Measurements from ENCODE around the gene OR2W3.

OR2W3 gene

DNA sequence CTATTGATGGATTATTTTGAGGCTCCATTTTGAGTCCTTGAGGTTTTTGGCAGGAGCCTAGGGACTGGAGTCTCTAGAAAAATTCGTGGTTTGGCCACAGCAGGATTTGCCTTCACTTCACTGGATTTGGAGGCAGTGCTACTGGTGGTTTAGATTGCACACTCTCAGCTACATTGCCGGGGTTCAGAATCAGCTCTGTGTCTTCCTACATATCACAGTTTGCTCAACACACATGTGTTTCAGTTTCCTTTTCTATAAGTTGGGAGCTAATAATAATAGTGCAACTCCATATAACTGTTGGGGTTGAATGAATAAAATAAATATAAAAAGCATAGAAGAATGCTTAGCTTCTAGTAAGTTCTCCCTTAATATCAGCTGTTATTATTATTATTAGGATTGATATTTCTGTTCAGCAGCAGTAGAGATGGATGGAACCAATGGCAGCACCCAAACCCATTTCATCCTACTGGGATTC, at the start of gene OR2W3:
Gene OR2W3 (plus strand): TSS at position 425 of the 475 bp plus-strand sequence. CDS start 0 bp downstream, at position 425.
- Mint-ChIP-seq H3K27ac (no peak within 1 kb of the TSS), H3K9me3 (ENCODE audit: low read depth) (no peaks in the 10 kb centered on the region), H3K4me1 (ENCODE audit: low read depth) (no peaks in the 10 kb centered on the region), H3K36me3 (no peaks in the 10 kb centered on the region), H3K27me3 (no peaks in the 10 kb centered on the region), H3K4me3 (no peak within 1 kb of the TSS)

DNA sequence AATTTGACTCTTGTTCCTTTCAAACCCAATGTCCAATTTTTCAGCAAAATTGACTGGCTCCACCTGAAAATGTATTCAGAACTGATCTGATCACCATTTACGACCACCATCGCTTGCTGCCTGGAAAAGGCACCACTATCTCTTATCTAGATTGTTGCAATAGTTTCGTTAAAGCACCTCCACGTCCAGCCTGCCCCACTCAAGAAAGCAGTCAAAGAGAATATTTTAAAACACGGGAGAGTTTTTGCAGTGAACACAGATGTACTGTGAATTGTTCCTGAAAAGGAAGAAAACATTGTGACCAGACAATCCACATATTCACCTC, 49.7 kb upstream of the OR2W3 start:
- Mint-ChIP-seq H3K27ac (no peak overlapping the region), H3K9me3 (ENCODE audit: low read depth) (no peaks in the 10 kb centered on the region), H3K36me3 (no peaks in the 10 kb centered on the region), H3K4me3 (no peak overlapping the region), H3K27me3 (no peaks in the 10 kb centered on the region), H3K4me1 (ENCODE audit: low read depth) (no peaks in the 10 kb centered on the region)

DNA sequence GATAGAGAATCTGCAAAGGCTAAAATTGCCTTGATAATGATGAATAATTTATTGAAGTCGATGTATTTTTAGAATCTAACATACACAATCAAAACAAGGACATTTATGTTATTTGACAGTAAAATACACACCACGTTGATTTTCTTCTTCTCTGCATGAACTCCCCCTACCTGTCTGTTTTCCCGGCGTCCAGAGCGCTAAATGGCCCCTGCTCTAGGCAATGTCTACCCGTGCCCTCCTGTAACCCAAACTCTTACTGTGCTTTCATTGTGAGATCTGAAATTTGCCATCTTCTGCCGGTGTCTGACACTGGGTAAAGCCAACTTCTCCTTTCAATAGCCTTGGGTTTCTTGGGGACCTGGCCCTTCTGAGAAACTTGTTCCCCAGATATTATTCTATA, 47.0 kb upstream of the OR2W3 start:
- no peak overlapping the region for H3K27ac Mint-ChIP-seq
- no peaks in the 10 kb centered on the region for H3K9me3 Mint-ChIP-seq (ENCODE audit: low read depth)
- H3K36me3 Mint-ChIP-seq: no peaks in the 10 kb centered on the region
- H3K4me3 Mint-ChIP-seq: no peak overlapping the region
- no peaks in the 10 kb centered on the region for H3K4me1 Mint-ChIP-seq (ENCODE audit: low read depth)
- peaks cover 8% of the 10 kb centered on the region for H3K27me3 Mint-ChIP-seq

DNA sequence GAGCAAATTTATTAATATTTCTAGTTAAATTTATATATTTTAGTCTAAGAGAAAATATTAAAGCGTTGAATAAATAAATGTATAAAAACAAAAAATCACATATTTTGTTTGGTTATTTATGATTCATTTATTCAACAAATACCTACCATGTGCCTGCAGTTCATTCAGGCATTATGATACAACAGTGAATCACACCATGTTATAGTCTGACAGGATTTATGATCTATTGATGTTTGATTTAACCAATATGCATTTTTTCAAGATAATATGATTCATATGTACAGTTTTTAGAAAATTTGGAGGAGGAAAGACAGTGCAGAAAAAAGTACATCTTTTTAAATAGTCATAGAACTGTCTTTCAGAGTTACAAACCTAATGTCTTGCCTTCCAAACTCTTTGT, 45.8 kb upstream of the OR2W3 start:
- H3K36me3 Mint-ChIP-seq: no peaks in the 10 kb centered on the region
- no peak overlapping the region for H3K27ac Mint-ChIP-seq
- H3K4me1 Mint-ChIP-seq (ENCODE audit: low read depth): no peaks in the 10 kb centered on the region
- H3K27me3 Mint-ChIP-seq: peaks cover 13% of the 10 kb centered on the region
- H3K4me3 Mint-ChIP-seq: no peak overlapping the region
- no peaks in the 10 kb centered on the region for H3K9me3 Mint-ChIP-seq (ENCODE audit: low read depth)

DNA sequence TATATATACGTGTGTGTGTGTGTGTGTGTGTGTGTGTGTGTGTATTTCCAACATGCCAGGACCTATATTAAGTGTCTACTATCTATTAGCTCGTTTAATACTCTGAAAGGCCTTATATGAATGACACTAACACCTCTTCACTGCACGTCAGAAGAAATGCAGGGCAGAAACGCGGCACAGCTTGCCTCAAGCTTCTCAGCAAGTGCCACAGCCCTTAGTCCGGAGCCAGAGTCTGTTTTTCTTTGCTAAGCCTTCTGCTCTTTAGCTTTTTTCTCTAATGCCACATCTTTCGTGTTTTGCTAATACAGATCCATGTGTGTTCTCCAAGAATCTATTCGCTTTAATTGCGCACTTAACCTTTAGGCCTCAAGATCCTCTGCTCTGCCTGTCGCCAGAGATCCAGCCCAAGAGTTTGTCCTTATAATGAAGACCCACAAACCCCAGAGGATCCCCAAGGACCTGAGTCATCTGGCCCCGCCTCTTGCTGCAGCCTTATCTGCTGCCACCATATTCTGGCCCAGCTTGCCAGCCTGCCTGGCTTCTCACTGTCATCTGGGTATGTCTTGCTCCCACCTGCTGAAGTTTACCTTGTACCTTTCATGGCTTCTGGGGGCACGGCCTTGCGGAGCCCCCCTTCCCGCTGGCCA, 40.4 kb upstream of the OR2W3 start:
- Mint-ChIP-seq H3K4me1 (ENCODE audit: low read depth) (peaks cover 8% of the 10 kb centered on the region), H3K27ac (no peak overlapping the region), H3K4me3 (no peak overlapping the region), H3K9me3 (ENCODE audit: low read depth) (no peaks in the 10 kb centered on the region), H3K36me3 (no peaks in the 10 kb centered on the region), H3K27me3 (peaks cover 36% of the 10 kb centered on the region)

DNA sequence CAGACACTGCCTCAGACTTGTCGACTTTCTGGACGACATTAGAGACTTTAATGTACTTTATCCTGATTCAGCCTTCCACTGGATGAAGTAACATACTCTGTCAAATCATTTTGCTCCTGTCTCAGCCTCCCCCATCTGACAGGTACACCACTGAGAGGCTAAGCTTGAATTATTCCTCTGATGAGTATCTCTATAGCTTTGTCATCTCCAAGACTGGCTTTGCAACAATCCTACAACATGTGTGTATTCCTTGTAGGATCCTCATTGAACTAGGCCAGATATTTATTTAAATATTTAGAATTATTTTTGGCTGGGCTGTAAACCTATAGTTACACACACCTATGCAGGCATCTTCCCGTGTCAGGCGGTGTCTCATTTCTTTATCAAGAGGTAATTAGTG, 39.5 kb upstream of the OR2W3 start:
- H3K27me3 Mint-ChIP-seq: peaks cover 43% of the 10 kb centered on the region
- no peaks in the 10 kb centered on the region for H3K36me3 Mint-ChIP-seq
- peak overlapping the region; percentile 78 for H3K4me3 Mint-ChIP-seq
- H3K27ac Mint-ChIP-seq: no peak overlapping the region
- H3K9me3 Mint-ChIP-seq (ENCODE audit: low read depth): no peaks in the 10 kb centered on the region
- peaks cover 8% of the 10 kb centered on the region for H3K4me1 Mint-ChIP-seq (ENCODE audit: low read depth)

DNA sequence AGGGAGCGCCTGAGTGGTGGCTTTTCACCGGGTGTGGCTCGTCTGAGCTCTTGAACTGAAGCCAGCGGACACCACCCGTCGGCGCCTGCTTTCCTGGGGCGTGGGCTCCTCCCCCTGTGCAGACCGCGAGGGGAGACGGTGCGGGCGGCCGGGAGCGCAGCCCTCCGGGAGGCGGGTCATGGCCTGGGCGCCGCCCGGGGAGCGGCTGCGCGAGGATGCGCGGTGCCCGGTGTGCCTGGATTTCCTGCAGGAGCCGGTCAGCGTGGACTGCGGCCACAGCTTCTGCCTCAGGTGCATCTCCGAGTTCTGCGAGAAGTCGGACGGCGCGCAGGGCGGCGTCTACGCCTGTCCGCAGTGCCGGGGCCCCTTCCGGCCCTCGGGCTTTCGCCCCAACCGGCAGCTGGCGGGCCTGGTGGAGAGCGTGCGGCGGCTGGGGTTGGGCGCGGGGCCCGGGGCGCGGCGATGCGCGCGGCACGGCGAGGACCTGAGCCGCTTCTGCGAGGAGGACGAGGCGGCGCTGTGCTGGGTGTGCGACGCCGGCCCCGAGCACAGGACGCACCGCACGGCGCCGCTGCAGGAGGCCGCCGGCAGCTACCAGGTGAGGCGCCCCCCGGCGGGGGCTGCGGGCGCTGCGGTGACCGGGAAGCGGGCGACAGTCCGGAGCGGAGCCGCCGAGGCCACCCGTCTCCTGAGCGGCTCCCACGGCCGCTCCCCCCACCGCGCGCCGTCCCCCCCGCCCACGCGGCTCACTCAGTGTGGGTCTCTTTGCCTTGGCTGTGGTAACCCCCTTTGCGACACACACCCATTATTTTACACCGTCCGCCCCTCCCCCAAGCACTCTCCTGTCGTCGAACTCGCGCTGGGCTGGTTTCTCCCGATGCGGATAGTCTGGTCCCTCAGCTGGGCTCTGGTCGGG, 38.1 kb upstream of the OR2W3 start, which contains the start of gene TRIM58:
Gene TRIM58 (plus strand): TSS at position 119 of the 916 bp plus-strand sequence. CDS start 60 bp downstream, at position 179.
- H3K27me3 Mint-ChIP-seq: peaks cover 41% of the 10 kb centered on the region
- H3K27ac Mint-ChIP-seq: no peak within 1 kb of the TSS
- no peaks in the 10 kb centered on the region for H3K36me3 Mint-ChIP-seq
- peak within 1 kb of the TSS; percentile 84 for H3K4me3 Mint-ChIP-seq
- H3K4me1 Mint-ChIP-seq (ENCODE audit: low read depth): peaks cover 8% of the 10 kb centered on the region
- no peaks in the 10 kb centered on the region for H3K9me3 Mint-ChIP-seq (ENCODE audit: low read depth)

DNA sequence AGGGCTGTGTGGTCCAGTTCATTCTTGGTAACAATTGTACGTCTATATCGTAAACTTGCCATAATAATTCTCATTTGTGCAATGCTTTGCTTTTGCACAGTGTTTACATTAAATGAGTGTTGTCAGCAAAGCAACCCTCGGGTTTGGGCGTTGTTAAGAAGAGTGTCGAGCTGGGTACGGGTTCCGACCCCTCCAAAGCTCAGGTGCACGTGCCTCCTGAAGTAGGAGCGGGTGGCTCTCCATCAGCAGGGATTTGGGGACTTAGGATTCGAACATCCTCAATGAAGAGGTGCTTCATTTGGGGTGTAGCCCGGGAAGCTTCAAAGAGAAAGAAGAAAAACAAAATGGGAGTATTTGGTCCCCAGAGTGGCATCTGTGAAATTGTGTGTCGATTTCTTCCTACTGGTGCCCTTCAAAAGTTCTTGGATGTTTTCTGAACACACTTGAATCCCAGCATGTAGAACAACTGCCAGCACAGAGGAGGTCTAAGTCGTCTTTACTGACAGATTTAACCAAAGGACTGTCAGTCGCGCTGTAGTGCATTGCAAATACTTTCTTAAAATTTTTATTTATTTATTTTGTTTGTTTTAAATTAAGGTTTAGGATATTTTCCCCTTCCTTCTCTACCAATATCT, 37.3 kb upstream of the OR2W3 start:
- Mint-ChIP-seq H3K27ac (no peak overlapping the region), H3K36me3 (no peaks in the 10 kb centered on the region), H3K9me3 (ENCODE audit: low read depth) (no peaks in the 10 kb centered on the region), H3K4me1 (ENCODE audit: low read depth) (peaks cover 8% of the 10 kb centered on the region), H3K4me3 (peak overlapping the region; percentile 84), H3K27me3 (peaks cover 41% of the 10 kb centered on the region)

DNA sequence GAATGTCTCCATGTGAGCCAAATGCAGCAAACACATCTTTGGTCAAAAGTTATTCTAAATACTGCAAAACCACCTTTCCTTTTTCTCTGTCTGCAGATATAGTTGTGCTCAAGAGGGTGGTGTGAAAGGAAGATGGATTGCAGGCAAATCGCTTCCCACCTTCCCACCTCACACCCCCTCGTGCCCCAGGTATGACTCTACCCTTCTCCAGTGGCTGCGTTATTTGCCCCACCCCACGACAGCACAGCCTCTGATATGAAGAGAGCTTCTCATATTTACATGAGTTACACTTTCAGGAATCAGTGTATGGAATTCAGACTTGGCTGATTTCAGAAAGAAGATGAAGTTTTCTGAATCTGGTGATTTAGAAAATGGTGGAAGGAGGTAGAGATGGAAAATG, 32.6 kb upstream of the OR2W3 start:
- Mint-ChIP-seq H3K4me3 (no peak overlapping the region), H3K36me3 (no peaks in the 10 kb centered on the region), H3K27ac (no peak overlapping the region), H3K9me3 (ENCODE audit: low read depth) (no peaks in the 10 kb centered on the region), H3K27me3 (peaks cover 23% of the 10 kb centered on the region), H3K4me1 (ENCODE audit: low read depth) (peaks cover 5% of the 10 kb centered on the region)

DNA sequence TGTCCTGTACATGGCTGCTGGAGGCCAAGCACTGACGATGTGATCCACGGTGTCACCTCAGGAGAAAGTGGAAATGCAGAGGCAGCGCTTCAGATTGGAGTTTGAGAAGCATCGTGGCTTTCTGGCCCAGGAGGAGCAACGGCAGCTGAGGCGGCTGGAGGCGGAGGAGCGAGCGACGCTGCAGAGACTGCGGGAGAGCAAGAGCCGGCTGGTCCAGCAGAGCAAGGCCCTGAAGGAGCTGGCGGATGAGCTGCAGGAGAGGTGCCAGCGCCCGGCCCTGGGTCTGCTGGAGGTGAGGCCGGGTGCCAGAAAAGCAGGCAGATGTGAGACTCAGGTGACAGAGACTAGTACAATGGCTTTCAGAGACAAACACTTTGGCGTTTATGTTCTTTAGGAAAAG, 30.7 kb upstream of the OR2W3 start:
- Mint-ChIP-seq H3K36me3 (no peaks in the 10 kb centered on the region), H3K4me1 (ENCODE audit: low read depth) (no peaks in the 10 kb centered on the region), H3K27me3 (peaks cover 15% of the 10 kb centered on the region), H3K9me3 (ENCODE audit: low read depth) (peaks cover 2% of the 10 kb centered on the region), H3K27ac (peak overlapping the region; percentile 50), H3K4me3 (no peak overlapping the region)

DNA sequence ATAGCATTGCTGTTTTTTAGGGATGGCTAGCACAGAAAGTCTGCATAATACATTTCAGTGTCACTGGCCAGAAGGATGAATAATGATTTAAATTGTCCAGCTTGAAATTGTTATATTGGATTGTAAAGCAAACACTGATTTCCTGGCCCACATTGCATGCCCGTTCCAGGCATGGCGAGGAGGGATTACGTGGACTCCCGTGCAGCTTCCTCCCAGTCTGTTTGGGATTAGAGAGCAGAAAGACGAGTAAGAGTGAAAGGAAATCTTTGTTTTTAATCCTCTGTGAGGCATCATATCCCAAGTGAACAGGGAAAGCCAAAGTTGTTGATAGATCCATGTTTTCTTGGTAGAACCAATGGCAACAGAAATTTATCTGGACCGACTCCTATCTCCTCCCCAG, 30.0 kb upstream of the OR2W3 start:
- H3K36me3 Mint-ChIP-seq: no peaks in the 10 kb centered on the region
- H3K27me3 Mint-ChIP-seq: peaks cover 8% of the 10 kb centered on the region
- no peak overlapping the region for H3K27ac Mint-ChIP-seq
- H3K9me3 Mint-ChIP-seq (ENCODE audit: low read depth): peaks cover 4% of the 10 kb centered on the region
- H3K4me3 Mint-ChIP-seq: no peak overlapping the region
- H3K4me1 Mint-ChIP-seq (ENCODE audit: low read depth): no peaks in the 10 kb centered on the region

DNA sequence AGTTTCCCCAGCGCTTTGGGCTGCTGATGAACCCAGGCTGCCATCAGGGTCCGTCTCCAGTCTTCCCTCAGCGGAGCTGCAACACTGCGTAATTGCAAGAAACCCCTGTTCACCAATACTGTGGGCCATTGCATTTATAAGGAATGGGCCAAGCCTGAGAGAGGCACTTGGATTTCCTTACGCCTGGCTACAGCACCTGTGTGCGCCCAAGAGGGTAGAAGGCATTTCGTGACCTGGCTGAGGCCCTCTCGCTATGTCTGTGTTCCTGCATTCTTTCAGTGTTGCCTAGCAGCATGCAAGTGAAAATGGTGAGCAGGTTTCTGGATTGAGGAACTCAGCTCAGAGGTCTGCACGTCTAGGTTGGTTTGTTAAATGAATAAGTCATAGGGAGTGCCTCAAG, 12.0 kb upstream of the OR2W3 start:
- Mint-ChIP-seq H3K27me3 (no peaks in the 10 kb centered on the region), H3K27ac (no peak overlapping the region), H3K9me3 (ENCODE audit: low read depth) (no peaks in the 10 kb centered on the region), H3K4me1 (ENCODE audit: low read depth) (no peaks in the 10 kb centered on the region), H3K36me3 (no peaks in the 10 kb centered on the region), H3K4me3 (no peak overlapping the region)

DNA sequence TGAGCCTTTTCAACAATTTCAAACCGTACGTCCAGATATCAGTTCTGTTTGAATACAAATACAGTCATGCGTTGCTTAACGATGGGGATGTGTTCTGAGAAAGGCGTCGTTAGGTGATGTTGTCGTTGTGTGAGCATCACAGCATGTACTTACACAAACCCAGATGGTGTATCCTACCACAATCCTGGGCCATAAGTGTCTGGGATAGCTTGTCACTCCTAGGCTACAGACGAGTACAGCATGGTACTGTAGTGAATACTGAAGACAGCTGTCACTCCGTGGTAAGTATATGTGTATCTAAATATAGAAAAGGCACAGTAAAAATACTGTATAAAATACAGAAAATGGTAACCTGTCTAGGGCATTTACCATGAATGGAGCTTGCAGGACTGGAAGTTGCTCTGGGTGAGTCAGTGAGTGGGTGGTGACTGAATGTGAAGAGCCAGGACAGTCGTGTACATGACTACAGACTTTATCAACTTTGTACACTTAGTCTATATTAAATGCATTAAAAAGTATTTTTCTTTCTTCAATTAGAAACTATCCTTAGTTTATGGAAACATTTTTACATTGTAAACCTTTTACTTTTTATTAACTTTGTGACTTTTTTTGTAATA, 10.5 kb upstream of the OR2W3 start:
- no peaks in the 10 kb centered on the region for H3K27me3 Mint-ChIP-seq
- H3K4me3 Mint-ChIP-seq: no peak overlapping the region
- H3K27ac Mint-ChIP-seq: no peak overlapping the region
- no peaks in the 10 kb centered on the region for H3K4me1 Mint-ChIP-seq (ENCODE audit: low read depth)
- H3K9me3 Mint-ChIP-seq (ENCODE audit: low read depth): no peaks in the 10 kb centered on the region
- H3K36me3 Mint-ChIP-seq: no peaks in the 10 kb centered on the region

DNA sequence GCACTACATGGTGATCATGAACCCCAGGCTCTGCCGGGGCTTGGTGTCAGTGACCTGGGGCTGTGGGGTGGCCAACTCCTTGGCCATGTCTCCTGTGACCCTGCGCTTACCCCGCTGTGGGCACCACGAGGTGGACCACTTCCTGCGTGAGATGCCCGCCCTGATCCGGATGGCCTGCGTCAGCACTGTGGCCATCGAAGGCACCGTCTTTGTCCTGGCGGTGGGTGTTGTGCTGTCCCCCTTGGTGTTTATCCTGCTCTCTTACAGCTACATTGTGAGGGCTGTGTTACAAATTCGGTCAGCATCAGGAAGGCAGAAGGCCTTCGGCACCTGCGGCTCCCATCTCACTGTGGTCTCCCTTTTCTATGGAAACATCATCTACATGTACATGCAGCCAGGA, 589 bp downstream of the OR2W3 start:
- Mint-ChIP-seq H3K4me3 (no peak overlapping the region), H3K36me3 (no peaks in the 10 kb centered on the region), H3K27me3 (no peaks in the 10 kb centered on the region), H3K9me3 (ENCODE audit: low read depth) (no peaks in the 10 kb centered on the region), H3K27ac (no peak overlapping the region), H3K4me1 (ENCODE audit: low read depth) (no peaks in the 10 kb centered on the region)

DNA sequence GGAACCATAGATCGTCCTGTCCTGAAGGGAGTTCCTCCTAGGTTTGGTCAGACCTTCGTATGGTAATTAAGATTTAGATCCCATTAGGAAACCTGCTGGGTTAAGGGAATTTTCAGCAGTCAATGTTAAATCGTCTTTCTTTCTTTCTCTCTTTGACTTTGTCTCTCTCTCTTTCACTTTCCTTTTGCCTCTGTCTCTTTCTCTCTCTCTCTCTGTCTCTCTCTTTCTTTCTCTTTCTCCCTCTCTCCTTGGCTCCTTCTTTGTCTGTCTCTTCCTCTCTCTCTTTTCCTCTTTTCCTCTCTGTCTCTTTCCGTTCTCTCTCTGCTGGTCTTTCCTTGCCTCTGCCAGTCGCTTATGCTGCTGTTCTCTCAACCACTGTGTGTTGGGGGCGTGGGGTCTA, 8.7 kb downstream of the OR2W3 start:
- peaks cover 8% of the 10 kb centered on the region for H3K9me3 Mint-ChIP-seq (ENCODE audit: low read depth)
- no peak overlapping the region for H3K27ac Mint-ChIP-seq
- H3K4me3 Mint-ChIP-seq: no peak overlapping the region
- H3K36me3 Mint-ChIP-seq: no peaks in the 10 kb centered on the region
- no peaks in the 10 kb centered on the region for H3K27me3 Mint-ChIP-seq
- peaks cover 15% of the 10 kb centered on the region for H3K4me1 Mint-ChIP-seq (ENCODE audit: low read depth)
